ENCODE results near the gene AGAP1.

The AGAP1 gene

DNA sequence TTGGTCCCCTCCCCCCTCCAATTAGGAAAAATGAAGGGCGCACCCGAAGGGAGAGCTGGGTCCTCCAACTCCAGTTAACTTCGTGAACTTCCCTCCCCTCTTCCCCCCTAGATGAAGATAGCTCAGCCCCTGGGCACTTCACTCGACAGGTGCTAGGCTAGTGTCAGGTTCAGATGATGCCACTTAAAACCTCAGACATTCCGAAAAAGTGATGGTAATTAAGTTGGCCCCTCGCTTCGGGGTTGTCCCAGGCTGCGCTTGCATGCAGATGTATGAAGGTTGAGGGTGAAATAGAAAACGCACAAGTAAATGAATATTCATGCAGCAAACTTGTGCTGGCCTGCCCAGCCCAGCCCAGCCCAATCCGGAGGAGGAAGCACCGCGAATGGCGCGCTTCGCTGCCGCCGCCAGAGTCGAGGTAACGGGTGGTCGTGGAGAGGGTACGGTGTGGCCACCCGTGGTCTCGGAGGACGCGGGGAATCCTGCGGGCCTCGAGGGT lies 677.4 kb downstream of the AGAP1 start:
- no peak for DNase-seq (ENCODE audit: low read depth)

DNA sequence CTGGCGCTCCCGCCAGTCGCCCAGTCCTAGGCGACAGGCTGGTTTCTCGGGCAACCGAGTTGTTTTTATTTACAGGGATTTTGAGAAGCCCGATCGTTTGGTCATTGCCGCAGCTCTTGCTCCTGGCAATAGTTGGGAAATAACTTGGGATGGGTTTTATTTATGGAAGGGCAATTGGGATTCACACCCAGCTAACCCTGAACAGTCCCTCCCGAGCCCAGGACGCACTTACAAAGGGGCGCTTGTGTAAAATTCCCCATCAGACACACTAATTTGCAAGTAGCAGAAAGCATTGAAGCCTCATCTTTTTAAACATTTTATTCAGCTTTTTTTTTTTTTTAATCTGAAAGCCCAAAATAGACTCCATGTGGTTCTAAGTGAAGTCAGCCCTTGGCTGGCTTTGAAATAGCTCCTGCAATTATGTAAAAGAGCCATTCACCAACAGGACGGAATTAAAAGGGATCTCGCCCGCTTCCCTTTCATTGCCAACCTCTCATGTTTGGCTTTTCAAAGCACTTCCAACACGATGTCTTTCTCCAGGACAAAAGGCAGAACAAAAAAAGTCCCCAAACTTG lies 677.9 kb downstream of the AGAP1 start:
- DNase-seq (ENCODE audit: low read depth) = no peak

DNA sequence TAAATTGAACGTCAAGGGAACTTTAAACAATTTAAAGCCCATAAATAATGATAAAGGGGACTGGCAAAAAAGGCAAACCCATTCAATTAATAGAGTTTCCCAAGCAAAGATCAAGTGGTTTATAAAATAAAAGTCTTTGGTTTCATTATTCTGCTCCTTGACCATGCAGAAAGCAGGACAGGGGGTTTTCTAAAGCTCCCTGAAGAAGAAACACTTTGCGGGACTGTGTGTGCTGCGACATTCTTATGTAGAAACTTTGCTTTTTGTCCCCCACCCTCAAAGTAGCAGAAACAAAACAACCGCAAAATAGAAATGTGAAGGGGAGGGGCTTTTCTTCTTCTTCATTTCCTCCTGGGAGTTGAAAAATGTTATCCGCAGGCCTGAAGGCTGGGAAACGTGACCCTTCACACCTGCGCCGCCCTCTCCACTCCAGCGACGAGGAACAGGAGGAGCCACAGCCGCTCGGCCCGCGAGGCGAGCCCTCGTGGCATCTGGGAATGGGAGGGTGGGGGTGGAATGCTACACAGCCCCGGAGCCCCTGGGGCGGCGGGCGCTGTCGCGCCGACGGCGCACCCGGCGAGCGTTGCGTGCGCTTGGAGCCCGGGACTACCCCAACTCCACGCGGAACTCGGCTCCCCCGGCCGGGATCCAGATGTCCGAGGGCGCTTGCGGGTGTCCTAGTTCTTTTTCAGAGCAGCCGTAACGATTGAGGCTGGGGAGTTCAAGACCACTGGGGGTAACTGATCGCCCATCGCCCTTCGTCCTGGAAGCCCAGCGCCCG lies 678.6 kb downstream of the AGAP1 start:
- no peak for DNase-seq (ENCODE audit: low read depth)

DNA sequence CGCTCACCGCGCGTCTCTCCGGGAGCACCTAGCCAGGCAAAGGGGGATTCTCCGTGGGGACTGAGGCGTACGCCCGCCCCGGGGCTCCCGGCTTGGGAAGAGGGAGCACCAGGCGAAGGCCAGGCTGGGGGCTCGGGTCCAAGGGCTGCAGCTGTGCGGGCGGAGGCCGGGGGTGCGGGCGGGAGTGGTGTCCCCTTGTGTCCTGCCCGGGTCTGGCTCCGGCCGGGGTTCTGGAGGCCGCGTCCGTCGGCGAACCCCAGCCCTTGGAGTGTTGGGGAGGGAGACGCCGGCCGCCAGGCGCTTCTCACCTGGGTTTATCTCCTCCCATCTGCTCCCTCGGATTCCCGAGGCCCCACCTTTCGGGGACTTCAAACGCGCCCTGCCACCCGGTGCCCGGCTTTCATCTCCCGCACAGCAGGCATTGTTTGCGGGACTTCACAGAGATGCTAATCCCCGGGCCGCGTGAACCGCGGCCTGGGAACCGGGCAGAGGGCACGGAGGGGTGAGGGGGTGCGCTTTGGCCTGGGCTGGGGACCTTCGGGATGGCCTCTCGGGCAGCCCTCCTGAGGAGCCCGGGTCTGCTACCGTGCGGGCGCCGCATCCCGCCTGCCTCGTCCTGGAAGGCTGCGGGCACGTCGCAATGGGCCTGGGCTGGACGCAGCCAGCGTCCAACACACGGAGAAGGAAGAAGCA lies 679.3 kb downstream of the AGAP1 start:
- no peak for DNase-seq (ENCODE audit: low read depth)

DNA sequence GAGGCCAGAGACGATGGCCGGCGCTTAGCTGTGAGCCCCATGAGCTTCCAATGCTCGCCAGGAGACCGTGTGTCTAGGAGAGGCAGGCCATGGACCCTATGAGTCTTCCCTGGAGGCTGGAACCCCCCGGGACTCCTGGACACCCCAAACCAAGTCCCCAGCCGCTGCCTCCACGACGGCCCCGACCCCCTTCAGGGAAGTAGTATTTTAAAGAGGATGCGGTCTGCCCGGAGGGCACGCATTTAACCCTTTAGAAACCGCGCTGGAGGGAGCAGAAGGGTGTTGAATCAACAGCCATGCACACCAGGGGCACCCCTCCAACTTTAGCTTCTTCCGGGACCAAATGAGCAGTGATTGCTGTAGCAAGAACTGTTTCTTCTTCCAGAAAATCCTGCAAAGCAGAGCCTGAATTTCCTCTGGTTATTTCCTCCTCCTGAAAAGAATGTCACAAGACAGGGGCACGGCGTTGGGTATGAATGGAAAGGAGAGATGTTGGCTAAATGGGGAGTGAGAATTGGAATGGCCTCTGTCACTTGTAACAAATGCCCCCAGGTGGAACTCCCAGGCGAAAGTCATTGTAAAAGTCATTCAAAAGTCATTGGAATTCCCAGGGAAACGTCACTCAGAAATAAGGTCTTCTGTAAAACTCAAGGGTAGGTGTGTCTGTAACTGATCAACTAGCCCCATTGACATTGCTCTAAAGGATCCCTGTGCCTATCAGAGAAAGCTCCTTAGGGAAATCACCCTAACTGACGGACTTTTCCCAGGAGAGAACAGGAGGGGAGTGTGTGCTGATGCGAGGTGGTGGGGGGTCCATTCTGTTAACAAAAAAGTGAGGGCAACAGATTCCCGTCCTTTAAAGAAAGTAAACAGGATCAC lies 680.1 kb downstream of the AGAP1 start:
- no peak for DNase-seq (ENCODE audit: low read depth)

DNA sequence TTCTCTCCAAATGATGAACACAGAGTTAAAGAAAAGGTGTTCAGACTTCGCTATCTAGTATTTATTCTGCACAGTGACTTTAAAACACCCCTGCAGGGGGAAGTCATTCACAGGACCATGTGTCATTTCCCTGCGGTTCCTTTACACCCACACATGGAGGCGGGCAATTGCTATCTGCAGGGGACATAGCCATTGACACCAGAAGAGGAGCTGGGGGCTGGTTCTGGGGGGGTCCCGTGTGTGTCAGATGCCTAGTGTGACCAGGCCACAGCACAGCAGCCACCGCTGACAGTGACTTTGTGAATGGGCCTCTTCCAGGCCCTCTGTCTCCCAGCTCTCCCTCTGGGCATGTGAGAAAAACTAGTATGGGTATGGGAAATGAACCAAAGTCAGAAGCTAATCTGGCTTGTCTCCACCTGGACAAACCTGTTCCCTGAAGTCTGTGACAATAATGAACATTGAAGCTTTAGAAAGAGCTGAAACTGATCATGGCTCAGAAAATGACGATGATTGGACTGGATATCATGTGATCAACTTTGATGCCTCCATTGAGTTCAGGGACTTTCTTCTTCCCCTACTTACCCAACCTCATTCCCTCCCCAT lies 681.8 kb downstream of the AGAP1 start:
- no peak for DNase-seq (ENCODE audit: low read depth)

DNA sequence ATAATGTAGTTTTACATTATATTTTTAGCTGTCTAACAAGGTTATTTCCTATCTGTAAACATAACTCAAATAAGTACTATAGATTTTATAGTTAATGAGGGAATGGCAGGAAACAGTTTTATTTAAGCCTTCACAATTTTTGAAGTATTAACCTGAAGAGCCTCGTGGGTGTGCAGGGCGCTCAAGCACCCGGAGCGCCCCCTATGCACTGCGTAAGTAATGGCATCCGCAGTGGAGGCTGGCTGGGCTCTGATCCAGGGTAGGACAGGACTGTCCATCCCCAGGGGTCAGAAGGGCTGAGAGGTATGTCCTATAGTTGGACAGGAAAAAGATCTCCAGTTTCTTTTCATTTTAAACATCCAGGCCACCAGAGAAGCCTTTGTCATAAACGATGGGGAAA lies 682.6 kb downstream of the AGAP1 start:
- DNase-seq (ENCODE audit: low read depth) = no peak

DNA sequence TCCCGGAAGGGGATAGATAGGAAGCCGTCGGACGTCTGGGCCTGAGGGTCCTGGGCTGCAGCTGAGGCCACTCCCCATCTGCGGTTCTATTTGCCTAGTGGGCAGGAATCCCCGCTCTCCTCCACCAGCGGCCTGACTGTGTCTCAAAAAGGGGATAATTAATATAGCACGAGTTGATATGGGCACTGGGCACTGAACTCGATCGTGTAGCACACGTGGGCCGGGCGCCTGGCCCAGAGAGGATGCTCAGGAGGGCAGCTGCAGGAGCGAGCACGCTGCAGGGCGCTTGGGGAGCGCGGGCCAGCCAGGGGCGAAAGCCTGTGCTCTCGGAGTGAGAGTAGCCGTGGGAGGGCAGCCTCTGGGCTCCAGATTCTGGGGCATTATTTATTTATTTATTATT lies 683.1 kb downstream of the AGAP1 start:
- DNase-seq (ENCODE audit: low read depth) = no peak

DNA sequence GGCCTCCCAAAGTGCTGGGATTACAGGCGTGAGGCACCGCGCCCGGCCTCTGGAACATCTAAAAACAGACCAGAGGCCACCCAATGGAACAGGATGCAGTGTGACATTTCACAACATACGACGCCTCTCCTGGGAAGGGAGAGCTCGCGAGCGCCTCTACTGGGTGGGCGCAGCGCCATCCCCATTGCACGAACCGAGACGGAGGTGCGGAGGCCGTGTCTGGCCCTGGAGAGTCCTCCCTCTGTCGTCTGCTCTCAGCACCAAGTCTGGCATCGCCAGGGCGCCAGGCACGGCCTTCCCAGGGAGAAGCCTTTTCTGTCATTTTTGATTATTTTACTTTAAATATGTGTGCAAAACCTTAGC lies 683.7 kb downstream of the AGAP1 start:
- no peak for DNase-seq (ENCODE audit: low read depth)

DNA sequence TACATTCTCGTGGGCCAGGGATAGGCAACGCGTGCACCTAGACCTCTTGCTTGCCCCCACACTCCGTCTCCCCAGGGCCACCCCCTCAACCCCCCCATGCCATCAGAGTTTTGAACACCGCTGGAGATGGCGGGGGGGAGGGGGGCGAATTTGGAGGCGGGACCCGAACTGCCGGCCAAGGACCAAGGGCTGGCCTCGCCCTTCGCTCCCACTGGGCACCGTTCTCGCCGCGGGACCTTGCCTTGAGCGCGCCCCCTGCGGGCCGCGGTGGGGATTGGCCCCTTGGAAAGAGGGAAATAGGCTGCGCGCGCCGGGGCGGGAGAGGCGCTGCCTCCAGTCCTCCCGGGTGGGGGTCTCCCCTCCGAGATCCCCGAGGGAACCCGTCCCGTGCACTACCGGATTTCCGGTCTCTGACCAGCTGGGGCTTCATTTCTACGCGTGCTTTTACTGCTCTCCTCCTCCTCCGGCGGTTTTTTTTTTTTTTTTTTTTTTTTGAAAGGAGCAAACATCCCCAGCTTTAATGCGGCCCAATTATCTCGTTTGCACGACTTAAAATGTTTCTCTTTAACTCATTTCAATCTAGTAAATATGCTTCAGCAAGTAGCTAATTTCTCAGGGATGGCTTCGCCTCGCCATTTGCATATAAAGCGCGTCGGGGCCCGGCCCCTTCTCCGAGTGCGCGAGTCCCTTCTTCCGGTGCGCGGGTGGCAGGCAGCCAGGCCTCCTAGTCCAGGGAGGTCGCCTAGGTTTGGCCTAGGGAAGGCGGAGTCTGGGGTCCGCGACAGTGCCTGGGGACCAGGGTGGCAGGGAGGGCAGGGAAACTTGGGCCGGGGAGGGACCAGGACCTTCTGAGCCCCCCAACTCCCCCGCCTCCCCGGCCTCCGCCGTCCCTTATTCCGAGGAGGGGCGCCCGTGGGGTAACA lies 684.4 kb downstream of the AGAP1 start:
- no peak for DNase-seq (ENCODE audit: low read depth)

DNA sequence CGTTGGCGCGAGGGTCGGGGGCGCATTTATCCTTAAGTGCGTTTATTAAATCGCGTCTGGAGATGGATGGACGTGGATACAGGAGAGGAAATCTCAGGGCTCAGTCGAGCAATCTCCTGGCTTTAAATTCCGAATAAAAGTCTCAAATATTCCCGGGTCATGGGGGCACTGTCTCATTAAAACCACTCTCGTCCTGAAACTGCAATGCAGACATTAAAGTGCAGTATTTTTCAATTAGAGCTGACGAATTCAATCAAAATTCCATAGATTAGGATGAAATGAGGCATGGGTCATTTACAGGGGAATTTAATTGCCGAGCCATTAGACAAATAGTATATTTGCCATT lies 685.0 kb downstream of the AGAP1 start:
- no peak for DNase-seq (ENCODE audit: low read depth)

DNA sequence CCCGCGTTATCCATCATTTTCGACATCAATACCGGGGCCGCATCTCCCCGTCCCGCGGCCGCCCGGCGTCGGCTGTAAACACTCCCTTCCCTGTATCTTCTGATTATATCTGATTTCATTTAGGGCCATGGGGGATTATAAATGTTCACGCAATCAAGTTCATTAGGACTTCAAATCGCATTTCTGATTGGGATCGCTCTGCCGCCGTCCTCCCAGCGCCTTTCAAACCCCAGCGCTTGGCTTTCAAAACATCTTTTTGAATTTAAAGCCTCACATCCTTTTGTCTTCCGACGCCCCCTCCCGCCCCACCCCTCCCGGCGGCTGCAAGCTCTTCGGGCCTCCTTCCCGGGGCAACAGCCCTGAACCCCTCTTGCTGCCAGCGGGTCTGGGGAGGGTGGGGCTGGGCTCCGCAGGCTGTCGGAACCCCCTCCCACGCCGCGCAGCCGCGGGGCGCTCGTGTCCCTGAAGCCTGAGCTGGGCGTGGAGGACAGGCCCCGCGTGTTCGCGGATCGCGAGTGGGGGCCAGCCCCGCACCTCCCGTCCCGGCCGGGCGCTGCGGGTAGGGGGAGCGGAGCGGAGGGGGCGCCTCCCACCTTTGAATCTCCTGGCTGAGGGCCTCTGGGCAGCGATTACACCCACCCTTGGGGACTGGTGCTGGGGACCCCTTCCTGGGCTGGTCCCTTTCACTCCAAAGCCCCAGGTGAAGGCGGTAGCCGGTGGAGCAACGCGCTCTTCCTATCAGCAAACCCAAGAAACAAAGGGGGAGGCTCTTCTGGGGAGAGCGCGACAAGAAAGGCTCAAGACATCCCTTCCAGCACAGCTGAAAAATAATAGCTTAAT lies 685.6 kb downstream of the AGAP1 start:
- DNase-seq (ENCODE audit: low read depth) = no peak

DNA sequence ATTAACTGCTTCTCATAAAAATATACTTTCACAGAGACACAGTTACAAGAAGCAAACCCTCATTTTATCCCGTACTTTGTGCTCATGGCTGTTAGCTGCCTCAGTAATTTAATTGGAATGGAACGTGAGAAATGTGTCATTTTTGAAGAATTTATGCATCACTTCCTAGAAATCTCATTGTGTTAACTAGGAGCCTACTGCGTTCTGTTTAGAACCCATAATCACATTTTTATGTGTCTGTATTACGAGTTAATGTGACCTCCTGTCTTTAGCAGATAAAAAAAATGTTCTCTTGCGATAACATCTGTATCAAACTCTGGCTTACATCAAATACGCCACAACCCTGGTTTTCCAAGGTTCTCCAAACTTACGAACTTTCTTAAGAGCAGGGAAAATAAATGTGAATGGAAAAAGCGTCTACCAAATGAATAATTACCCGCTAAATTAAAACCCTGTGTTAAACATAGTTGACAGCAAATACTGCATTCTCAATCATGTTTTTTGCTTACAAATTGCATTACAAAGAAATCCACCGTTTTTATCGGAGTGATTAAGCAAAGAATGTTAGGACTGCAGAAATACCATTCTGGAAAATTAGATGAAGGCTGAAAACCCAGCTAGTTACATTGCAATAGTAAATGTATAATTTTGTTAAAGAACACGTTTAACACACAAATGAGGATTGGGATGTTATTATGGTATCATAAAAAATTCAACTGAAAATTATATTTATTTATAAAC lies 686.4 kb downstream of the AGAP1 start:
- no peak for DNase-seq (ENCODE audit: low read depth)

DNA sequence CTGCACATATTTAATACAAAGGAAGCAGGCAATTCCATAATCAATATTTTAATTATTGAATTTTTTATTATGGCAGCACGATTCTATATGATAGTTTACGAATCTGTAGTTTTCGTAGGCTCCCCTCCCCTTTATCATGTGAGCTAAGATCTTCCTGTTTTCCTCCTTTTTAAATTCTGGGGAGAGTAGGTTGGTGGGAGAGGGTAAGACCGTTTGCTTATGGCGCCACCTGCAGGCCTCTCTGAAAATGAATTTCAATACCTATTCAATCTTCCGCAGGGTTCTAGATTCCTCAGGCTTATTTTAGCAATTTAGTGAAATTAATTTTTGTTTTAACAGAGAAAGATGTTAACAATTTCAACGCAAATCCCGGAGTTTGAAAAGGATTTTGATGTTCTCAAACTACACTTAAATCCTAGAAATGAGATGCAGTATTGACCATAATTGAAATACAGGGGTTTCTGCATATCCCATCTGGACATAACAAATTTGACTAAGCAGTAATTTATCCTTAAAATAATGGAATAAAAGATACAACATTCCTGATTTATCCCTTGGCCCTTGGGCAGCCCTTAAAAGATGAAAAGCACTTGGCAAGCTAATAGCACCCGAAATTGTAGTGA lies 687.1 kb downstream of the AGAP1 start:
- DNase-seq (ENCODE audit: low read depth) = no peak
